HUDEP-2 (cell line): ENCODE measurements around the gene CACNA2D1.
A peak's percentile ranks its signal among the peaks of the same experiment; 100 is the strongest.

Experiments used
- DNase-seq, 76 experiments: peaks; one replicate each; lab custom pipeline; 2025; ENCODE audit not compliant: unreplicated experiment in 76 of 76; lab: John Stamatoyannopoulos, UW

The CACNA2D1 gene

DNA sequence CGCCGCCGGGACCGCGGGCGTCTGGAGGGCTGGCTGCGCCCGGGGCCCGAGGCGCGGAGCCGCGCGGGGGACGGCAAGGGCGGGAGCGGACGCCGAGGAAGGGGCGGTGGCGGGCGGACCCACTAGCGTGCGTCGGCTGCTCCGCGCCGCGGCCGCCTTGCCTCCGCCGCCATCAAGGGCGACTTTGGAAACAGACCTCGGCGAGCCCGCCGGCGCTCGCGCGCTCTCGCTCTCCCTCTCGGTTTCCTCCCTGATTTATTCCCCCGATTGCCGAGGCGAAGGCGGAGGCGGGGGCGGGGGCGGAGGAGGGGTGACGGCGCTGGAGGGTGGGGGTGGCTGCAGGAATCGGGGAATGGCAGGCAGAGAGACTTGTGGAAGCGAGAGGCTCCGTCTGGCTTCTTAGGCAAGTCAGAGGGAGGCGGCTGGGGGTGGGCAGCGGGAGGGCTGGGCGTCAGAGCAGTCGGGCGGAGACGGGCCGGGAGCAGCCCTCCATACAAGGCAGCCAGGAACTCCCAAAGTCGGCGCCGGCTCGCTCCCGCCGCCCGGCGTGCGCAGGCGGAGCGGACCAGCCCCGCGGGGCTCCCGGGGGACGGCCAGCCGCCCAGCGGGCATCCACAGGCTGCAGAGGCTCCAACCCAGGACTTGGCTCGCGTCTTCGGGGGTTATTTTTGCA is at the start of gene CACNA2D1:
Gene CACNA2D1 (minus strand): TSS at position 231 of the 673 bp plus-strand sequence.
- DNase-seq: peak in 5 of 76 experiments; percentile 0 to 18 (median 5)

DNA sequence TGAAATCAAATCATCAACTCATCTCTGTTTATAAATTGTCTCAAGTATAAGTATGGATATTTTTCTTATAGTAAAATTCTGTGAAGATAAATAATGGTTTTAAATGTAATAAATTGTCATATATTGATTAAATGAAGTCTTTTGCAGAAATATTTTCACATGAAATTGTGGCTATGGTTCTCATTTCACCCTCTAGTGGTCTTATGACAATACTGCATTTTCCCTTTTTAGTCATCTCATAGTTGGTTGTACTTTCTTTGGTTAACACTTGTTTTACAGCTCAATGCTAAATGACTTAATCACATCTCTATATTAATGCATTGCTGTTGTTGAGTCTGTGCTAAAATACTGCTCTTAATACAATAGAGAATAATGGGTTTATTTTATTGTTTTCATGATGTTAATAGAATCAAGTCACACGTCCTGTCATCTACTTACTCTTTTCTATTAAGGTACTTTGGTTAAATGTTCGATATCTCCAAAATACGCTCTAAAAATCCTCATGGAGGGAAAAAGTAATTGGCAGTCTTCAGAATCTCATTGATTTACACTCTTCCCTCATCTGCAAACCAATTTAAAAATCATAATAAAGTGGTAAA is 38.0 kb upstream of the CACNA2D1 start:
- peak in 1 of 76 experiments; percentile 1 for DNase-seq

DNA sequence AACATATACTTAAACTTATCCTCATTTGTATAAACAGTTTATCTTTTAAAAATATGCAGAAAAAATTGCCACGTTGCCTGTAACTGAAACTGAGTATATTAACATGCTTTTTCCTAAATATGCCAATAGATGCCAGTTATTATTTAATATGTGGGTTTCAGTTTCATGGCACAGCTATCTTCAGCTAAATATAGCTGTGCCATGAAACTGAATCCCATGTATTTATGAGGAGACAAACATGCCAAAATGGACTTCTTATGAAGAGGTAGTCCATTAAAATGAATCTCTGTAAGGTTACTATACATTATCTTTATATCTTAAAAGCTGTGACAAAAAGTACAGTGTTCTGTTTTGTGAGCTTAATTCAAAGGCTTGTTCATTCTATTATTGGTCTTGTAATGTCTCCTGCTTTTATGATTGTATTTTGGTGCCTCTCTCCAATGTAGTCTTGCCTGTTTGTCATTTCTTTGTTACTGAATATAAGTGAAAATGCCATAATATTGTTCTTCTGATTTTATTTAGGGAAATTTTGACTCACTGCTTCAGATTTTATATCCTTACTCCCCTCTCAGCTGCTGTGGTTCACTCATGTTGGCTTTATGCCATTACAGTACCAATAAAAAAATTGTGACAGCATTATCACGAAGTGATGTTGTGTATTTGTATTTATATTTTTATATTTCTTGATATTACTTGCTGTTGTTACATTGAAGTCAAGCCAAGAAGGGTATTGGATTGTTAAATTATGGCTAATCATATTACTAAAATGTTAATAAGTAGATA is 34.3 kb upstream of the CACNA2D1 start:
- DNase-seq: no peak

DNA sequence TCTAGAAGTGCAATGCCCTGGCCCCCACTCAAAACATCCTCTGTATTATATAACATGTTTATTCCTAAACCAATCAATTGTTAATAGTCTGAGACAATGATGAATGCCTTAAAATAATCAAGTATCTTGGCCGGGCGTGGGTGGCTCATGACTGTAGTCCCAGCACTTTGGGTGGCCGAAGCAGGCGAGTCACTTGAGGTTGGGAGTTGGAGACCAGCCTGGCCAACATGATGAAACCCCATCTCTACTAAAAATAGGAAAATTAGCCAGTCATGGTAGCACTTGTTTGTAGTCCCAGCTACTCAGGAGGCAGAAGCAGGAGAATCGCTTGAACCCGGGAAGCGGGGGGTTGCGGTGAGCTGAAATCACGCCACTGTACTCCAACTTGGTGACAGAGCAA is 29.4 kb upstream of the CACNA2D1 start:
- no peak for DNase-seq

DNA sequence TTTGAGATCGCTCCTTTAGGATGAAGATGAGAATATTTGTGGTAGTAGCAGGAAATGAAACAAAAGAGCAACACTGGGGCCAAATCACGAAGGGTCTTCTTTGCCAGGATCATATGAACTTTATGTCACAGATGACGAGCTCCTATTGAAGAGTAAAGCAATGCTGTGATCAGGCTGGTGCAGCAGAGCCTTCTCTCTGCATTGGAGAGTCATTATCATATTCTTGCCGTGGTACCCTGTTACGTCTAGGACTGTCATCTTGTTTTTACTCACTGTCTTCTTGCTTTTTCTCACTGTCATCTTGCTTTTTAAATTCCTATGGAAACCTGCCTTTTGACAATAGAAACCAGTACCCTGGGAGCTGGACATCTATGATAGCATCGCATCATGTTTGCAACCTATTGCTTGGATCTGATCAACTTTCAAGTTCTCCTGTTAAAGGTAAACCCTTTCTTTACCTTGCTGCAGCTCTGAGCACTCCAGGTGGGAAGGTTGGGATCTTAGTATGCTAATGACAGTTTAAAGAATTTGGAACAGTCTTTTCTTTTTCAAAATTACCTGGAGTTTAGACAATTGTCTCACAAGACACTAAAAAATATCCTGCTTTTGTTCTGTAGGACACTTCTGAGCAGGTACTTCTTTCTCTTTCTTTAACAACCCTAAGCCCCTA is 27.9 kb upstream of the CACNA2D1 start:
- DNase-seq: no peak

DNA sequence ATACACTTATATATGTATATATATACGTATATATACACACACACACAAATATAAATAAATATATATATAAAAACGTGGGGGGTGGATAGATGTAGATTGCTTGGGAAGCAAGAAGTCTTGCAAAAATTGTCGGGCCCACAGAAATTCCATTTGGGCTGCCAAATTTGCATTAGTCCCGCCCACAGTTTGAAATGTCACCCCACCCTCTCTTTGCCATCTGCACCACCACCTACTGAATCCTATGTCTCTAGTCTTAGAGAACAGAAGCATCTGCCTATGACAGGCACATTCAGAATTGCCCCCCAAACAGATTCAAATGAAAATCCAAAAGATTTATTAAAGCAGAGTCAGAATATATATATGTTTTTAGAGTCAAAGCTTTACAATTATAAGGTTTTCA is 25.6 kb upstream of the CACNA2D1 start:
- no peak for DNase-seq

DNA sequence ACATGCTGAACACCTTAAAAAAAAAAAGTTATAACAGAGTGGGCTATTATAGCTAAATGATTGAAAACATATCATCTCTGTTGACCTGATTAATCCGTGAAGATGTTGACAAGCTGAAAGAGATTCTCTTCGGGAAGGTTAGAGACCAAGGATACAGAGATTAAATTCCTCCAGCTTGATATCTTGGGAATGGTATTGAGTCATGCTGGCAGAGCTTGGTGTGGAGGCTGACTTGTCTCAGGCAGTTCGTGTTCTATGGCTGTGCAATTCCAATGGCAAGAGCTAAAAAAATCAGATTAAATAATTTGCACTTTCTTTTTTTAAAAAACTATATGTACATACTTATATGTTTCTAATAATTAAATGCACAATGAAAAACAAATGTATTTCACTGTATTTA is 24.9 kb upstream of the CACNA2D1 start:
- no peak for DNase-seq

DNA sequence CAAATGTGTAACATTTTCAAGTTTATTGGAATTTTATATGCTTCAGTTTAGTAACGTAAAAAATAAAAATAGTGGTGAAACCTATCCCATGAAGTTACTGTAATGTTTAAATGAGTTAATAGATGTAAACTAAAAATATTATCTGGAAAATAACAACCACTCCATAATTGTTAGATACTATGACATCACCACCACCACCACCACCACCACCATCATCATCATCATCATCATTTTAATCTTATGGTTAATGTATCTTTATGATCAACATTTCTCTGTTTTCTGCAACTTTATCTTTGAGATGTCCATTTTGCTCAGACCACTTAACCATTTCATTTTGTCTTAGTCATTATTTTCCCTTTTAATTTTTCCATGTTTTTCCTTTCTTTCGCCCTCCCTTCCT is 23.4 kb upstream of the CACNA2D1 start:
- DNase-seq: no peak

DNA sequence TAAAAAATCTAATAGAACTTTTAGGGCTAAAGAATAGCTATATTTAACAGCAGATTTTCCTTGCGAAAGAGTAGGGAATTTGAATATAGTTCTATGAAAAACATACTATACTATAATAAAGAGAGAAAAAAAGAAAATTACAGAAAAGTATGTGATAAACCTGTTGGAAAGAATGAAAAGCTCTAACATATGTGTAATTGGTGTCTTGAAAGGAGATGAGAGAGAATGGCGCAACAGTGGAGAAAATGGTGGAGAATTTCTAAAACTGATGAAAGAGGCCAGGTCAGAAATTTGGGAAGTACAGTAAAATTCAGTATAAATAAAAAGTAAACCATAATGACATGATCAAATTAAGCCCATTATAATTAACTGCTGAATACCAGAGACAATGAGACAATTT is 20.8 kb upstream of the CACNA2D1 start:
- no peak for DNase-seq

DNA sequence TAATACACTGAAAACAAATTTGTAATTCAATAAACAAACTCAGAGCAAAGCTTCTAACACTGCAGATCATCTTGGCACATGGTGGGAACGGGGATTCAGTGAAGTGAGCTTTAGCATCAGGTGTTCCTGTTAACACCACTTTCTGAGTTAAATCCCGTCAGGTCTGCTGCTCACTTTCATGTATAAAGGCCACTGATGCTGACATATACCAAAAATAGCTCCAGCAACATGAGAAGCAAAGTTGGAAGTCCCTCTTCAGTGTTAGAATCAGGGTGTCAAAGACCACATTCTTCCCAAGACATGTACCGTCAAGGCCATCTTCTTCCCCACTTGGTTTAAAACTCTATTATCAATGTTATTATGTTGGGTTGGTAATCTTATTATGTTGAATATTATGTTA is 11.7 kb upstream of the CACNA2D1 start:
- DNase-seq: no peak

DNA sequence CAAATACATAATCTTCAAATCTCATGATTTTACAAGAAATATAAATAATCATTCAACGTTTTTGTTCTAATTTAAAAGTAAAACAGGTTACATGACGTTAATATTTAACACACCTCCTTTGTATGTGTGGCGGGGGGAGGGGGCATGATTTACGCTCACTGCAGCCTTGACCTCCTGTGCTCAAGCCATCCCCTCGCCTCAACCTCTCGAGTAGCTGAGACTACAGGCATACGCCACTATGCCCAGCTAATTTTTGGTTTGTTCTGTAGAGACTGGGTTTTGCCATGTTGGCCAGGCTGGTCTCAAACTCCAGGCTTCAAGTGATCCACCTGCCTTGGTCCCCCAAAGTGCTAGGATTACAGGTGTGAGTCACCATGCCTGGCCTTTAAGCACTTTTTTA is 7.2 kb upstream of the CACNA2D1 start:
- no peak for DNase-seq

DNA sequence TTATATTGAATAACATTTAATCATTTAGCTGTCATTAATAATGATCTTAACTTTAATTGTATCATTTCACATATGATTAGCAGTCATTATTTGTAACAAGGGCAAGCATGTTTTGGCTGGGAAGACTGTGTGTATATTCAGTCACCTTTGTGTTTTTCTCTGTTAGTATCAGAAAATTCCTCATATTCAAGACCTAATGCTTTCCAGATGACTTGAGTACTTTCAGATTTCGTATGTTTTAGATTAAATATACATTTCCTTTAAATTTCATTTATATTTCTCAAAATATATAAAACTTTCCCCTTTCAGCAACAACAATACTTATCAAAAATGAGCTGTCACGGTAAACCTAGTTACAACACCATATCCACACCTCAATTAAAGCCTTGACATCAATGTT is 6.3 kb upstream of the CACNA2D1 start:
- no peak for DNase-seq

DNA sequence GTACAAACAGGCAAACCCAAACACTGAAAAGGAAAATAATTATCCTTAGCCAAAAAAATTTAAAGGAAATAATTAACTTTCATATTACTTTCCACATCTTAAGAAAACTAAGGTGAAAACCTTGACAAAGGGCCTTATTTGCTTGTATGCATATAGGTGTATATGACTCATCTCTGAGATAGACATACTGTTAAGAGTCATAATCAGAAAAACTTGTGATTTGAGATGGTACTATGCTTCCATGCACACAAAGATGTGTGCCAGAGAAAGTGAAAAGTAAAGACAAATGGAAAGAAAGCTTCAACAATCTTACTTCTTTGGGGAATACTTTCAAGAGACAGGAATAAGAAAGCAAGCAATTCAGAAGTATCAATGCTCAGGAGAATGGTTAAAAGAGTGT is 3.3 kb upstream of the CACNA2D1 start:
- no peak for DNase-seq

DNA sequence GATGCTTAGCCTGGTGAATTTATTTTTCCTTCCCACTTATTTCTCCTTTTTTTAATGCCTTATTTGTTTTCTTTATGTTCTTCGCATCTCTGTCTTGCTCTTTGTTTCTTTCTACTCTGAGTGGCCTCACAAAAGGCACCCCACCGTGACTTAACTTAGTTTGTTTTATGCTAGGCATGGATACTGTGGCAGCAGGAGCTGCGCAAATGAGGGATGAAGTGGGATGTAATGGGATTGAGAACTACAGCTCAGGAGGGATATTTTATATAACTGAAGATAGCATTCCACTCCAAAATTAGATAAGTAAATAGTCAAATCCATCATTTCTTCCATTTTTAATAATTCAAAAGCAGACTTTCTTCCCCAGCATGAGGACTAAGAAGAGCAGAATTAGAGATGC is 1.7 kb upstream of the CACNA2D1 start:
- no peak for DNase-seq

DNA sequence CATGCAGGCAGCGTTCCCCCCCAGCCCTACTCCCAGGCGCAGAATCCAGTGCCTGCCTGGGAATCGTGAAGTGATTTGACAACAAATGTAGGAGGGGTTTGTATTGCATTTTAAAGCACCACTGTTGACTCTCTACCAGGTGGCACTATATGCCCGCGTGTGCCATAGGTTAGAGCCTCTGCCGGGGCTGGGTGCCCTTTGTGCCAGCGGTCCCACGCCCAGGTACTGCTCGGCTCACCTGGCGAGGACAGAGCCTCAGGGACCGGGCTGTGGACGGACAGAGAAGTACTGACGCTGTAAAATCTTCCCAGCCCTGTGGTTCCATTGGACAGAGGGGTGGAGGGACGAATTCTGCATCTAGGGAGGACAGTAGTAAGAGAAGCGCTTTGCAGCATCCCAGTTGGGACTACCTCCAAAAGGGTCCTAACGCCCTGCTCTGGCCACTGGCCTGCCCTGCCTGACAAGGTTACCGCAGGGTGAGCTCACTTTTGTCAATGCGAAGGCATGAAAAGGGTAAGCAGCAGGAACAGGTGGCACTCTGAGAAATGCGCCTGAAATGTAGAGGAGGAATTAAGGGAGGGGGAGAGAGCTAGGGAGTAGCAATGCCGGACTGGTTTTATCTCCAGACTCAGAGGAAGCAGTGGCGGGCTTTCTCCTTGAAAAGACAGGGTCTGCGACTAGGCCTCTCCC is 788 bp upstream of the CACNA2D1 start:
- DNase-seq: no peak

DNA sequence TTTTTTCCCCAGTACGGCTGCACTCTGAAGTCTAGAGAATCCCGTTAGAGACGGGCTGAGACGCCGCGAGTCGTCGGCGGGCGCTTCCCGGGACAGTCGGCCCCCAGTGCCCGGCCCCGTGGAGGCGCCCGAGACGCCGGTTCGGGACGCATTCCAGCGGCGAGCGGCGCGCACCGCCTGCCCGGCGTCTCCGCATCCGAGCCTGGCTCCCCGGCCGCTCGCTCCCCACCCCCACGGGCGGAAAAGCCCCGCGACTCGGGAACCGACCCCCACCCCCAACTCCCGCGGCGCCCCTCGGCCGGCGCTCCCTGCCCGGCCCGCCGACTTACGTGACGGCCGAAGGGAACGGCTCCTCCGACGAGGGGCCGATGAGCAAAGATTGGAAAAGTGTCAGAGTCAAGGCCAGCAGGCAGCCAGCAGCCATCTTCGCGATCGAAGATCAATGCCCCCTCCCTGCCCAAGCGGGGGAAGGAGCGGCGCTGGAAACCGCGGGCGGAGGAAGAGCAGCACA is 486 bp downstream of the CACNA2D1 start:
- no peak for DNase-seq

DNA sequence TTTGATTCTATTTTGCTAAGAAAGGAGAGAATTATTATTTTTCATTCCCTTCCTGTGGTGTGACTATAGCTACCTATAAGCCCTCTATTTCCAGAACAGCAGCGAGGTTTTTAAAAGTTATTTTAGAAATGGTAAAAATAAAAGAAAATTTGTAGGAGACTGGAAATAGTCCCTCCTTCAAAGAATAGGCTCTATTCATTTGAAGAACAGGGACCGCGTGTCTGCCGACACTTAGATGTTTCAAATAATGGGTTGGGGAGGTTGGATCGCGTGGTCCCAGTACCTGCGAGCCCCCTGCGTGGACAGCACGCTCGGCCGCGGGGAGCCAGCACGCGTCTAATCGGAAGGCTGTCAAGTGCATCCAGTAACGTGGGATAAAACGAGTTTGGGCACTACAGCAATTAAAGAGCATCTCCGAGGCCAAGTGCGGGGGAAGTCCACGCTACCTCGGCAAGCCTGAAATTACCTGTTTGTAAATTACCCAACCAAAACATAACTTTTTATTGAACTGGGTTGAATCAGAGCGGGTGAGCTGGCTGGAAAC is 1.0 kb downstream of the CACNA2D1 start:
- no peak for DNase-seq

DNA sequence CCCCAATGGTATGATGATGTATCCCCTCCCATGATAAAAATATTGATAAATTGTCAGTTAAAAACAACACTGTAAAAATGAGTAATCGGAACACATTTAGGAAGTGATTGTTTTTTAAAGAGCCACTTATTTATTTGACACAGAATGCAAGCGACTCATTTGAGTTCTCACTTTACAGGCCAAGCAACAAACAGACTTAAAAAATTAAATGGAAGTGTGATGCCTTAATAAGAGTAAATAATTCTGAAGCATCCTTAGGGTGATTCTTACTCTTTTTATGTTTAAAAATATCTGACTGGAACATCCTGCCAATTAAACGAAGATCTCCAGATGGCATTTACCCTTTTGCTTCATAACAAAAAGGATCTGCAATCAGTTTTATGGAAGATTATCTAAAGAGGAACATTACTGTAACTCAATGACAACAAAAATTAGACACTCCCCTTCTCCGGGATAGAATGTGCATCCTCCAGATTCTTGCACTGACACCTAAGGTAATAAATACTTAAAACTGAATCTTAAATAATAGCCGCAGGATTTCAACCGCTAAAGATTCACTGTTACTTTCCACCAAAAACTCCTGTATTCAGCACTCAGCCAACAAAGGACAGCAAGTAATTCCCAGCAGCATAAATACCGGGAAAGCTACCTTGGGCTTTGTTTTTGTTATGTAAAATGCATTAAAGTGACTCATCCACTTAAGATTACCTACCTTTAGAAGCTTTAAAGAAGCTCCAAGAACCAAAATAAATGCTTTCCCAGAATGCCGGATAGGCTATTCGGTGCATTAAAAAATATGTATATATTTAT is 1.7 kb downstream of the CACNA2D1 start:
- no peak for DNase-seq

DNA sequence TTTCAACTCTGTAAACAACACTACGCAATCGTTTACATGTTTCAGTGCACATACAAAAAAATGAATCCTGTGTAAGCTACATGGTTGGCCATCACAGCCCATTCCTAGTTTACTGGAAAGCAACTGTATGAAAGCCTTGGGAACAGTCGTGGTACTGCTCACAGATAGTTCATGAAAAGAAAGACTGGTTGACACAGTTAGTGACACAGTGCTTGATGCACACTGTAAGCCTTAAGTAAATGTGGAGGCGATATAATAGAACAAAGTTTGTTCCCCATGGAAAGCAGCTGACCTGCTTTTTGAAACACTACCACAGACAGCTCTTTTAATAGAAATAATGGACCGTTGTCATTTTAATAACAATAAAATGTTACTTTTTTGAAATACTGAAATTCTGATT is 5.1 kb downstream of the CACNA2D1 start:
- no peak for DNase-seq

DNA sequence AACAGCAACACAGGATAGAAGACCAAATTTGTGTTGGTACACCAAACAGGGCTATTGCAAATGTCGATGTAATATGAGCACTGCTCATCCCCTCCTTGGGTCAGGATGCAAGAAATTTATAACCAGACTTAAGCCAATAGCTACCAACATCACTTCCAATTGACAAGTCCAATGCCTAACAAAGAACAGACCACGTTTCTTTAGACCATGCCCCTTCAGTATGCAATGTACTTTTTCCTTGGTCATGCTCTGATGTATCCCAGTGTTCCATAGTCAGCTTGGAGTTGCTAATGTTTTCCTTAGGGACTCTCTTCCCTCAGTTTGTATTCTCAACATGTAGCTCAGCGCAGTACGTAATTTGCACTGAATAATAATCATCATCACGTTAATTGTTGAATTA is 7.8 kb downstream of the CACNA2D1 start:
- no peak for DNase-seq
